GM19467 (cell line): Measurements from ENCODE around the gene TRNP1.
"Not testable (repeated sequence)": the region's sequence is repeated elsewhere in the genome, so short reads cannot be mapped to it uniquely, and the experiment has no call there.

Experiments
- ATAC-seq: cut with Tn5 transposase; IDR thresholded peaks from one replicate; pipeline ENCODE4 v1.9.1; 2021; ENCODE audit warnings: mild to moderate bottlenecking, moderate library complexity; ENCODE audit not compliant: unreplicated experiment

TRNP1 gene, protein sequence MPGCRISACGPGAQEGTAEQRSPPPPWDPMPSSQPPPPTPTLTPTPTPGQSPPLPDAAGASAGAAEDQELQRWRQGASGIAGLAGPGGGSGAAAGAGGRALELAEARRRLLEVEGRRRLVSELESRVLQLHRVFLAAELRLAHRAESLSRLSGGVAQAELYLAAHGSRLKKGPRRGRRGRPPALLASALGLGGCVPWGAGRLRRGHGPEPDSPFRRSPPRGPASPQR

DNA sequence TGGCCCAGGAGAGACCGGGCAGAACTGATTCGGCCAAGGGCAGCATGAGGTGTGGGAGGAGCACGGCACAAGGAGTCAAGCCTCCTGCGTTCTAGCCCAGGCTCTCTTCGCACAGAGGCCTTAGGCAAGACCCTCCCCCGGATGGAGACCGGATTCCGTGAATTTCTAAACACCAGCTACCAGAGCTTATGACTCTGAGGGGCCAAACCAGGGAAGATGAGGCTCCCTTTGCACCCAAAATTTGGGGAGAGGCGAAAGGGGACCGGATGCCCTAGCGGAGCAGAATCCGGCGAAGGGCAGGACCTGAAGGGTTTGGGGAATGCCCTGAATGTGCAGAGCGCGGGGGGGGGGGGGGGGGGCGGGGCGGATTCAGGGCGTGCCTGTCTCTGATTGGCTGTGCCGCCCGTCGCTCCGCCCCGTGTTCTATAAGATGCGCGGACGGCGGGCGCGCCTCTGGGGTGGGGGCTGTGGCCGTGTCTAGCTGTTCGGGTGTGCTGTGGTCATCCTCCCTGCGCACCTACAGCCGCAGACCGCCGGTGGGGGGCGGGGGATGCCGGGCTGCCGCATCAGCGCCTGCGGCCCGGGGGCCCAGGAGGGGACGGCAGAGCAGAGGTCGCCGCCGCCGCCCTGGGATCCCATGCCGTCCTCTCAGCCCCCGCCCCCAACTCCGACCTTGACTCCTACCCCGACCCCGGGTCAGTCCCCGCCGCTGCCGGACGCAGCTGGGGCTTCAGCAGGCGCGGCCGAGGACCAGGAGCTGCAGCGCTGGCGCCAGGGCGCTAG lies at the start of gene TRNP1:
TSS of gene TRNP1 (plus strand) at position 456 of the 783 bp plus-strand sequence. CDS start at position 551, 95 bp downstream.
- ATAC-seq, result no peak

DNA sequence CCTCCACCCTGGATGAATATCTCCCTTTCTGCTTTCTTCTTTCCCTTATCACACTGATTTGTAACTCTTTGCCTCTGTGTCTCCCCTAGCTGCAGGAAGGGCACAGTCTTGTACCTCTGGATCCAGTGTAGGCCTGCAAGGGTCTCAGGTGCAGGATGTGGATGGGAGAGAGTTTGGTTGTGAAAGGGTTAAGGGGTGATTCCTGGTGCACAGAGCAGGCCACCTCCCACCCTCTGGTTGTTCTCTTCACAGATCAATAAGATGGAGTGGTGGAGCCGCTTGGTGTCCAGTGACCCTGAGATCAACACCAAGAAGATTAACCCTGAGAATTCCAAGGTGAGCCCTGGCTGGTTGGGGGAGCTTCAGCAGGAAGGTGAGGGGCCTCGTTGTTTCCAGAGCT lies 48.4 kb upstream of the TRNP1 start:
- no peak for ATAC-seq

DNA sequence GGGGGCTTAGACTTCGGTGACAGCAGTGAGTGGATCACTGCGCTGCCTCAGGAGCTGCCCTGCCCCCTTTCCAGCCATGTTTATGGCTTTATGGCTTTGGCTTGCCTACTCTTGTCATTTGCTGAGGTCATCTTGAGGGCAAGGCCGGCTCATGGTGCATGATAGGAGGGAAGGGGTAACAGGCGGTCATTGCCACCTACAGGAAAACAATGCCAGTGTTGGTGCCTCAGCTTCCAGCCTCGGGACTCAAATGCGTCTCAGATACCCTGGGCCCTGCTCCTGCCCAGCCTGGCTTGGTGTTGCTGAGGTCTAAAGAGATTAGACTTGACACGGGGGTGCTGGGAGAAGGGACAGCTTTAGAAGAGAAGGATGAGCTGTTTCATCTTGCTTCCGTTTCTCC lies 47.8 kb upstream of the TRNP1 start:
- ATAC-seq, result no peak

DNA sequence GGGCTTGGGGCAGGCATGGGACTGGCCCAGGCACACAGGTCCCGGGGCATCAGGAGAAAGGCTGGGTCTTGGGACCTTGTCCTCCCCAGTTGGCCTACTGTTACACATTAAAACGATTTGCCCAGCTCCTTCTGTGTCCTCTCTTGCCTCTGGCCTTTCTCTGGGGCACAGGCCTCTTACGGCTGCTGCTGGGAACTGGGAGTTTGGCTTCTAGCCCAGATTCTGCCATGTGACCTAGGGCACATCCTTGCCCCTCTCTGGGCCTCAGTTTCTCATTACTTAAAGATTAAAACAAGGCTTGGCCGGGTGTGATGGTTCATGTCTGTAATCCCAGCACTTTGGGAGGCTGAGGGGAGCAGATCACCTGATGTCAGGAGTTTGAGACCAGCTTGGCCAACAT lies 47.2 kb upstream of the TRNP1 start:
- no peak for ATAC-seq

DNA sequence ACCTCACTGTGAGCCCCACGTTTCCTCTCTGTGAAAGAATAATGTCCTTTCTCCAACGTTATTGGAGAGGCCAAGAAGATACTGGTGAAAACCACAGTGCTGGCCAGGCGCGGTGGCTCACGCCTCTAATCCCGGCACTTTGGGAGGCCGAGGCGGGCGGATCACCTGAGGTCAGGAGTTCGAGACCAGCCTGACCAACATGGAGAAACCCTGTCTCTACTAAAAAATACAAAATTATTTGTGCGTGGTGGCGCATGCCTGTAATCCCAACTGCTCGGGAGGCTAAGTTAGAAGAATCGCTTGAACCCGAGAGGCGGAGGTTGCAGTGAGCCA lies 44.8 kb upstream of the TRNP1 start:
- not testable (repeated sequence) for ATAC-seq

DNA sequence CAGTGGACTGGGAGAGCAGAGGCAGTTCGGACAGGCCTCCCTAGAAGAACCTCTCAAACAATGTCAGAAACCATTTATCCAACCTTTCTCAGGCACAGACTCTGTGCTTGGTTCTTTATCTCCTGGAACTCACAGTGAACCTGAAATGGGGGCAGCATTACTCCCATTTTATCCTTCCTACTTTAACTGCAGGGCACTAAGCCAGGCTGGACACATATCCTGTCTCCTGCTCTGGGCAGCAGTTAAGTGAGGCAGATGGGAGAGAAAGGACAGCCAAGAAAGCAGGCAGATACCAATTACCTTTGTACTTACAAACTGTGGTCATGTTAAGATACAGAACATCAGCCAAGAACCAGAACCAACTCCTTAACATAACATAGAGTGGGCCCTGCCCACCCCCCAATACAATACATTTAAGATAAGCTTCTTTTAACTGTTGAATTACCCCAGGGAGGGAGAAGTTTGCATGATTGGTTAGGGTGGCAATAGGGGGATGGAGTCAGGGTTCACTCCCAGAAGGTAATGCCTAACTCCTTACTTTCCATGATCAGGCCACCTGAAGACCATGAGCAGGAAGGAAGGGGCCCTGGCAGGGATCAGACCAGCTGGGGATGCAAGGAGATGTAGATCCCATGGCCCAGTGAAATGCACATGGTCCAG lies 44.1 kb upstream of the TRNP1 start:
- ATAC-seq, result no peak

DNA sequence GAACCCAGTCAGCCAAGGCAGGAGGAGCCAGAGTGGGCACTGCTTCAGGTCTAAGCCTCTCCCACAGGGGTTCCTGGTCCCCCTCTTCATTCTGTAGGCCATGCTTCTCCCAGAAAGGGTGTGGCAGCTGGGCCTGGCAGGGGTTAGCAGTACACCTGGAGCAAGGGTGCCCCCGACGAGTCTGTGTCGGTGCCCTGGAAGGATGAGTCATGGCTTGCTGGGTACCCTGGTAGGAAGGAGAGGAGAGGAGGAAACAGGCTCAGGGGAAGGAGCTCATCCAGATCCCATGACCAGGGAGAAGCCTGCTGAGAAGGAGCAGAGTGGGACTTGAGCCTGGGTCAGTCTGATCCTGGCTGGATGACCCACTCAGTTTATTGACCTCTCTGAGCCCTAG lies 43.6 kb upstream of the TRNP1 start:
- ATAC-seq, result no peak

DNA sequence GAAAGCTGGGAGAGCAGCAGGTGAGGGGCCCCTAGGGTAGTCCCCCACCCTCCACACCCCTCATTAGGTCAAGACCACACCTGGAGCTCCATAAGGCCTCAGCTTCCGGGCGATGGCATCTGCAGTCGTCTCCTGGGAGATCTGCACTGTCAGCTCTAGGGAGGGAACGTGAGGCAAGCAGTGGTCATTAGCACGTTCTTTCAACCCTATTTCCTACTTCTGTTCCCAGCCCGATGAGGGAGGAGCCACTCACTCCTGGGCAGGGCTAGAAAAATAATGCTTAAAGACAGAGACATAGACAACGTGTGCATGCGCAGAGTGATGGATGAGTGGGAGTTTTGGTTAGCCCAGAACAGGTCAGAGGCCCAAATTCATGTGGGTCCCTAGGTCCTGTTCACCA lies 42.9 kb upstream of the TRNP1 start:
- no peak for ATAC-seq

DNA sequence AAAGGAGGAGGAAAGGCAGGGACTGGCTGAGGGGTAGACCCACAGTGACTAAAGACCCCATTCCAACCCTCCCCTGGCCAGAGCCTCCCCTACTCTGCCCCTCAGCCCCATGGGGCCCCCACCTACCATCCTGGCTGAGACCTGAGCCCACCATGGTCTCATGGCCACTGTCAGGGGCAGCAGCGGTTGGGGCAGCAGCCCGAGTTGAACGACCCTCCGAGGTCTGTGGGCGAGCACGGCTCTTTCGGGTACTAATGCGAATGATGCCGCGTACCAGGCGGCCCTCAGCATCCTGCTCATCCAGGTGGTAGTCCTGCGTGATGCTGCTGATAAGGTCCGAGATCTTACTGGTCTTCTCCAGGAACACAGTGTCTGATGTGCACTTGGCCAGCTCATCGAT lies 42.3 kb upstream of the TRNP1 start:
- no peak for ATAC-seq

DNA sequence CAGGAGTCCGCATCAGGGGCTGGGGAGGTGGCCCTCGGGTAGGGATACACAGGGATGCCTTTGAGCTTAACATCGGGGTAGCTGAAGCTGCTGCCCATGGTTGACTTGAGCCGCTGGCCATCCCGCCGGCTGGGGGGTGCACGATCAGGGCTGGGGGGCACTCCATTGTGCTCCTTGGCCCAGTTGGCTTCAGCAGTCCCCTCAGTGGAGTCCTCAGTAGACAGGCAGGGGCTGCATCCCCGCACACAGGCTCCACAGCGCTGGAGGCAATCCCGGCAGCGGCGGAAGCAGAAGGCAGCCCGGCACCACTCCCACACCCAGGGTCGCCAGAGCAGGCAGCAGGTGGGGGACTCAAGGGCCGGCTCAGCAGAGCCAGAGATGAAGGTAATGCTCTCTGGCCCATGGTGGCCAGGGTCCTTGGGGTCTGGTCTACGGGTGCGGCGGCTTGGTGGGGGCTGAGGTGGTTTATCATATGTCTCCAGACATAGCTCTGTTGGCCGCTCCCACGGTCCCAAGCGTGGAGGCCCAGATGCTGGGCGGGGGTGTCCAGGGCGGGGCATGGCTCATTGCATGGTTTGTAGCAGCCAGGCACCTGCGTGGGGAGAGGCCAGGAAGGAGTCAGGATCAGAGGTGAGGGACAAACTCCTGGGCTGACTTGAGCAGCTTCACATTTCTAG lies 41.5 kb upstream of the TRNP1 start:
- no peak for ATAC-seq

DNA sequence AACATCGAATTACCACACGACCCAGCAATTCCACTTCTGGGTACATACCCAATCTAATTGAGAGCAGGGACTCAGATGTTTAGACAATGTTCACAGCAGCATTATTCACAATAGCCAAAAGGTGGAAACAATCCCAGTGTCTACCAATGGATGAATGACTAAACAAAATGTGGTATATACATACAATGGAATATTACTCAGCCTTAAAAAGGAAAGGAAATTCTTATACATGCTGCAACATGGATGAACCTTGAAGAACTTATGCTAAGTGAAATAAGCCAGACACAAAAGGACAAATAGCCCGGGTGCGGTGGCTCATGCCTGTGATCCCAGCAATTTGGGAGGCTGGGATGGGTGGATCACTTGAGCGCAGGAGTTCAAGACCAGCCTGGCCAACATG lies 40.1 kb upstream of the TRNP1 start:
- no peak for ATAC-seq

DNA sequence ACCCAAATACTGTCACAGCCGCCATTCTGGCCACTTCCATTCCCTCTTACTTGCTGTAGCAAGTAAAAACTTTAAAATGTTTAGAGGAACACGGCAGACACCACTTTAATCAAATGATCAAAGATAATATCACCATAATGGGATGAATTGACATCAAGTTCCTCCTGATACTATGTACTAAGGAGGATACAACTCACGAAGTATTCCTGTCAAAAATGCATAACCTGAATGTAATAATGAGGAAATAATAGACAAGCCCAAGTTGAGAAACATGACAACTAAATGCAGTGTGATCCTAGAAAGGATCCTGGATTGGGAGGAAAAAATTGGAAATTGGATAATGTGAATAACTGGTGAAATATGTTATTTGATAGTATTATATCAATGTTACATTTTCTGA lies 37.2 kb upstream of the TRNP1 start:
- no peak for ATAC-seq

DNA sequence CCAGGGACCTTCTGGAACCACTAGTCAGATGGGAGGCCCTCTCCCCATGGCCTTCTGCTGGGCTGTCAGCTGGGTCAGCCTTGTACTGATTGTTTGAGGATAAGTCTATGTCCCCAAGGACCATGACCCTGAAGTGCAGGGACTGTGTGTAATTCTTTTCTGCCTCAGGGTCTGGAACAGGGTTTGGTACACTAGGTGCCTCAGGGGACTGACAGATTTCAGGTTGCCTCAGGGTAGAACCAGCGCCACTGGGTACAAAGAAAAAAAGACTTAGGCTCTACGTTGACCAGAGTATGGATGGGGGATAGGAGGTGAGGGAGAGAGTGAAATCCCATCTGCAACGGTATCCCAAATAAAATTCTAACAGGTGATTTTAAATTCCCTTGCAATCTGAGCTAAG lies 36.2 kb upstream of the TRNP1 start:
- ATAC-seq, result no peak

DNA sequence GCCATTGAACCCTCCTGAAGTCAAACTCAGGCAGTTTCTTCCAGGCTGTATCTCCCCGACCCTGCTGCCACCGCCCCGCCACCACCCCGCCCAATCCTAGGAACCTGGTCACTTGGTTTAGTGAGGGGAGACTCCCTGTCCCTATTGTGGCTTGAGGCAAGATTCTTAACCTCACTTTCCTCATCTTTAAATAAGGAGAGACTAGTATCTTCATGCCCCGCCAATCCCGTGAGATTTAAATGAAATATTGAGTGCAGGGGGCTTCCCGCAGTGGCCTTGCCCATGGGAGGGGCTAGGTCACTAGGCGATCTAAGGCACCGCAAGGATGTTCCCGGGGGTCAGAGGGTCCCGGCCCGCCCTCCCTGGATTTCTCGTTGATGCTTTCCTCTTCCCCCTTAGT lies 34.2 kb upstream of the TRNP1 start:
- no peak for ATAC-seq

DNA sequence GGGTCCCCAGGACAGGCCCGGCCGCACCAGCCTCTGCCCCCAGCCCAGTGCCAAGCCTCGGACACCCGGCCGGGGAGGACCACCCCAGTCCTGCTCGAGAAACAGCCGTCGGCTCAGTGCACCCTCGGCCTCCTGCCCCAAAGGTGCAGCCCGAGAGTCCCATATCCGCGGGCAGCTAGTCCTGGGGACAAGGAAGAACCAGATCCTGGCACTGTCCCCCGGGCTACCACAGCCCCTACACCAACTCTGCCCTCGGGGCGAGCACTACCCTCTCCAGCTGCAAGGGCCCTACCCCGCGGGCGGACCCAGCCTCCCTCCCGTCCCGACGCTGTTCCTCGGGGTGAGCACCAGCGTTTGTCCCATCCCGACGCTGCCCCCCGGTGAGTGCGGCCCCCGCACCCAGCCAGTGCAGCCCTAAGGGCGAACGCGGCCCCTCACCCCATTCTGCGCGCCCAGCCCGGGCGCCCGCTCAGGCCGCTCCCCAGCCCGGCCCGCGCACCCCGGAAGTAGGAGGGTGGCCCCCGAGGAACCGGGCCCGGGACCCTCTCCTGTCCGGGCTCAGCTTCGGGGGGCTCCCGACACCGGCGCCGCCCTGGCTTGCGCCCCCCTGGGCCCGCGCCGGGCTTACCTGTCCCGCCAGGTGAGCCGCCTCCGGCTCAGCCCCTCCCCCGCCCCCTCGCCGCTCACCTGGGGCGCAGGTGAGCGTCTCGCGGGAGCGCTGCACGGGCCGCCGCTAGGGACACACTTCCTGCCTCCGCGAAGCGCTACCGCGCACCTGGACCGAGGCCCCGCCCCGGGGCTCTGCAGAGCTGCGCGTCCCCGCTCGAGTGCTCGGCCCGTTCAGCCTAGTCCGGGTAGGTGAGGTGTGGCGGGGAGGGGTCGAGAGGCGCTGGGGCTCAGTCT lies 33.5 kb upstream of the TRNP1 start, which contains the start of gene KDF1:
TSS of gene KDF1 (minus strand) at position 747 of the 903 bp plus-strand sequence. CDS start 8,088 bp downstream, outside the sequence.
- ATAC-seq, result no peak

DNA sequence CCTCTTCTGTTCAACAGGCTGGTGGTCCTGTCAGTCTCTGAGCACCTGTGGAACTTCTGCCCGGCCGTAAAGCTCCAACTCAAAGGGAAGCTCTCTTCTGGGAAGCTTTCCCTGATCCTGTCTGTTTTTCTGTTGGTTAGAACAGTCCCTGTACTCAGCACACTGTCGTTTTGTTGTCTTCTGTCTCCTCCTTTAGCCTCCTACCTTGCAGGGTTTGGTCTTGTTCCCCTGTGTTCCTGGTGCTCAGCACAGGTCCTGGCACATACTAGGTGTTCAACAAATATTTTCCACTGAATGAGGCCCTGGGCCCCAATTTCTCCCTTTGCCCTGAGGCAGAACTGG lies 32.9 kb upstream of the TRNP1 start:
- no peak for ATAC-seq

DNA sequence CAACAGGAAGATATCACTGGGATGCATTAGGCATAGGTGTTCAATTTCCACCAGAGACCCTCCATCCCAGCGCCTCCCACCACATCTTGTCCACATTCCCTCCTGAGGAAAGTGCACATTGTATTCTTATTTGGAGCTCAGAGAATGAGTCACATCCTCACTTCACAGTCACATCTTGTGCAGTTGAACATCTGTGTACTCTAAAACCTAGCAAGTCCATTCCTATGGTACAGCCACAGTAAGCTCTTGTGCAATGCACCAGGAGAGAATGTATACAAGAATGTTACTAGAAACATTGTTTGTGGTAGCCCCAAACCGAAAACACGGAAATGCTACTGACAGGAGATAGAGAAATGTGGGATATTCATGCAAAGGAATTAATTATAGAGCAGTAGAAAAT lies 31.7 kb upstream of the TRNP1 start:
- no peak for ATAC-seq

DNA sequence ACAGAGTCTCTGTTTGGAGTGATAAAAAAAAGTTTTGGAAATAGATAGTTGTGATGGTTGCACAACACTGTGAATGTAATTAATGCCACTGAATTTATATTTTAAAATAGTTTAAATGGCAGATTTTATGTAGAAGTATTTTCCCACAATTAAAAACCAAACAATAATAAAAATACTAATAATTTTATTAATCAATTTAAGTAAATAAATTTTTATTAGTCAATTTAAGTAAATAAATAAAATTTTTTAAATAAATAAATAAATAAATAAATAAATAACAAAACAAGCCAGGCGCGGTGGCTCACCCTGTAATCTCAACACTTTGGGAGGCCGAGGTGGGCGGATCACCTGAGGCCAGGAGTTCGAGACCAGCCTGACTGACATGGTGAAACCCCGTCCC lies 28.3 kb upstream of the TRNP1 start:
- ATAC-seq, result no peak

DNA sequence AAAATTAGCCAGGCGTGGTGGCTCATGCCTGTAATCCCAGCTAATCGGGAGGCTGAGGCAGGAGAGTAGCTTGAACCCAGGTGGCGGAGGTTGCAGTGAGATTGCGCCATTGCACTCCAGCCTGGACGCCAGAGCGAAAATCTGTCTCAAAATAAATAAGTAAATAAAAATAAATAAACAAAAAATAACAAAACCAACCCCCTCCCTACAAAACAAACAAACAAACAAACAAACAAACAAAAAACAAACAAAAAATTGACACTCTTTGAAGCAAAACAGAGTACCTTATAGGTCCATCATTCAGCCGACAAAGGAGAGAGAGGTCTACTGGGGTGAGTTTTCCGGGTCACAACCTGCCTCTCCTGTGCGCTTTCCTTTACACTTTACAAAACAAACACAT lies 27.9 kb upstream of the TRNP1 start:
- no peak for ATAC-seq

DNA sequence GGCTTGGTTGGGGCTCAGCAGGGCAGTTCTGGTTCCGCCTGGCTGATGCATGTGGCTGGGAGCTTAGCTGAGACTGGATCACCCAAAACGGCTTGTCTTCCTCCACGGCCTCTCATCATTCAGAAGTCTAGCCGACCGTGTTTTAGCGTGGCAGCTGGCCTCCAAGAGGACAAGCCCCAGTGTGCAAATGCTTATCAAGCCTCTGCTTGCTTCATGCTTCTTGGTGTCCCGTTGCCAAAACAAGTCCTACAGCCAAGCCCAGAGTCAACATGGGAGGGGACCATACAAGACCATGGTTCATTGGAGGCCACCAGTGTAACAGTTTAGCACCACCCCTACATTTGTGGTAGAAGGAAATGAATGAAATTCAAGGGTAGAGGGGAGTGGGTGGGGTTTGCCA lies 22.7 kb upstream of the TRNP1 start:
- ATAC-seq, result no peak

DNA sequence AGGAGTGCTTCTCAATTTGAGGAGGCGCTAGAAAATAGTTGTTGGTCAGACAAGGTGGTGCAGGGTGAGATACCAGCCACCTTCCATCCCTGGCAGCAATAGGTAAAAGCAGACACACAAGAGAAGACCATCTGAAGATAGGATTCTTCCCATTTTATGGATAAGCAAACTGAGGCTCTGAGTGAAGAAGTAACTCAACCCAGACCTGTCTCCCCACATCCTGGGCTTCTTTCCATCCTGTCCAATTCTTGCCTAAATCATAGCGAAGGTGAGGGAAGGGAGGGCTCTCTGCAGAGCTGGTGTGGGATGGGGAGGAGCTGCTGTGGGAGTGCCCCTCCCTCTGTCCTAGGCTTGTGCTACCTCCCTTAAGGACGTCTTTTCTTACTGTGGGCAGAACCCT lies 21.9 kb upstream of the TRNP1 start:
- ATAC-seq, result no peak
